ENCODE data around the gene FRMD3.

Gene FRMD3

GRCh38 chr9:83538172-83538889 is at the start of gene FRMD3:
FRMD3 (minus strand) TSS chr9:83538401; CDS start chr9:83538231, 170 bp downstream.
- in situ Hi-C loops (cut with MboI; ENCODE audit: low sequenced_read_pairs, unreplicated experiment) = no loop called here
- TF ChIP-seq CTCF (IDR thresholded peaks at IDR 0.05; ENCODE audit: borderline replicate concordance, control extremely low read depth, extremely low read depth, insufficient read depth, missing control alignments) = peak; percentile 5
- DNase-seq (ENCODE audit: low spot score) = peak; percentile 47

DNA sequence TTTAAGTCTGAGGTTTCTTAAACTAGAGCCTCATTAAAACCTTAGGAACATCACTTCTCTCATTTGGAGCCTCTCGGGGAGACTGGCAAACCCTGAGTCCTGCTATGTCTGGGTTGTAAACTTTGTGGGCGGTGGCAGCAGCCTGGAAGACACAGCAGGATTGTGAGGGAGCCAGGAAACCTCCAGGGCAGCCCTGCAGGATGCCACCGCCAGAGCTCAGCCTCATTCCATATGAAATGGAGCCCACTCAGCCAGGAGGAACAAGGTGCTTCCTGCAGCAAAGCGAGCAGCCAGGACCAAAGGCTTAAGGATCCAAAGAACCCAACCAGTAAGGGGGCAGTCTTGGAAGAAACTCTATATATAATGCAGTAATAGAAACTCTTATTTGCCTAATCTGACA is 46.8 kb upstream of the FRMD3 start:
- in situ Hi-C loops (cut with MboI; ENCODE audit: low sequenced_read_pairs, unreplicated experiment) = no loop called here
- DNase-seq (ENCODE audit: low spot score) = no peak
- TF ChIP-seq CTCF (IDR thresholded peaks at IDR 0.05; ENCODE audit: borderline replicate concordance, control extremely low read depth, extremely low read depth, insufficient read depth, missing control alignments) = no peak

DNA sequence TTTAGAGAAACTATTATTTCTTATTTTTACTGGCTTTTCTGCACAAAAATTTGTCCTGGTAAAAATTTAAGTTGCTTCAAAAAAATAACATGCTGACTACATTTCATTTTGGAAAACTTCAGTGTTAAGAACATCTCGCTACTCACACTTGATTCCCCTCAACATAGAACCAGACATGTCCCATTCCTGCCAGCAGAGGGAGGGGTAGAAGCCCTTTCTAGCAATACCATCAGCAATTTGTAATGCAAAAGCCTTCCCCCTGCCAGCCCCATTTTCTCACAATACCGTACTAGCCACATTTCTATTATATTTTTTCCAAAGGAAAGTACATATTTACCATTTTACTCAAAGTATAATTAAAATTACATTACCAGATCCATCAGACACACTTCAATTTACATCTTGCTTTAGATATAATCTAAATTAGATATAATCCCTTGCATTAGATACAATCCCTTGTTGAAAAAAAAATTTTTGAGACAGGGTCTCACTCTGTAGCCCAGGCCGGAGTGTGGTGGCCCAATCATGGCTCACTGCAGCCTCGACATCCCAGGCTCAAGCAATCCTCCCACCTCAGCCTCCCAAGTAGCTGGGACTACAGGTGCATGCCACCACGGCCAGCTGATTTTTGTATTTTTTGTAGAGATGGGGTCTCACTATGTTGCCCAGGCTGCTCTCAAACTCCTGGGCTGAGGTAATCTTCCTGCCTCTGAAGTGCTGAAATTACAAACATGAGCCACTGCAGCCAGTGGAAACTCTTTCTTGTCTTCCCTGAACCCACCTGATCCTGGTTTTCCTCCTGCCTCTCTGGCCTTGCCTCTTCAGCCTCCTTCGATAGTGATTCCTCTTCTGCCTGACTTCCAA is 45.2 kb upstream of the FRMD3 start:
- peak; percentile 44 for DNase-seq (ENCODE audit: low spot score)
- in situ Hi-C loops (cut with MboI; ENCODE audit: low sequenced_read_pairs, unreplicated experiment) = no loop called here
- peak; percentile 37 for TF ChIP-seq CTCF (IDR thresholded peaks at IDR 0.05; ENCODE audit: borderline replicate concordance, control extremely low read depth, extremely low read depth, insufficient read depth, missing control alignments)

DNA sequence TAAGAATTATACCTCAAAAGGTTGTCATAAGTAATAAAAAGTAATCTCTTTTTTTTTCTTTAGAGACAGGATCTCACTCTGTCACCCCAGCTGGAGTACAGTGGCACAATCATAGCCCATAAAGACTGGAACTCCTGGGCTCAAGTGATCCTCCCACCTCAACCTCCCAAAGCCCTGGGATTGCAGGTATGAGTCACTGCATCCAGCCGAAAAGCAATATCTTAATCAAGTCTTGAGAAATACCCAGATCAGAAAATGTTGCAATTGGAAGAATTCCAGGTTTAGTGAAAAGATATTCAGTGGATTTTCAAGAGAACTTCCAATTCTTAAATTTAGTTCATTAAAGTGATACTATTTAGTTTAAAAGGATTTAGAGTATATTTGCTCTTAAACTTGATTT is 43.8 kb upstream of the FRMD3 start:
- TF ChIP-seq CTCF (IDR thresholded peaks at IDR 0.05; ENCODE audit: borderline replicate concordance, control extremely low read depth, extremely low read depth, insufficient read depth, missing control alignments) = no peak
- DNase-seq (ENCODE audit: low spot score) = no peak
- in situ Hi-C loops (cut with MboI; ENCODE audit: low sequenced_read_pairs, unreplicated experiment) = no loop called here

- in situ Hi-C loops (cut with MboI; ENCODE audit: low sequenced_read_pairs, unreplicated experiment) = no loop called here
- no peak for TF ChIP-seq CTCF (IDR thresholded peaks at IDR 0.05; ENCODE audit: borderline replicate concordance, control extremely low read depth, extremely low read depth, insufficient read depth, missing control alignments)
- DNase-seq (ENCODE audit: low spot score) = no peak
These were observed 36.3 kb upstream of the FRMD3 start for GRCh38 chr9:83574482-83574881.

DNA sequence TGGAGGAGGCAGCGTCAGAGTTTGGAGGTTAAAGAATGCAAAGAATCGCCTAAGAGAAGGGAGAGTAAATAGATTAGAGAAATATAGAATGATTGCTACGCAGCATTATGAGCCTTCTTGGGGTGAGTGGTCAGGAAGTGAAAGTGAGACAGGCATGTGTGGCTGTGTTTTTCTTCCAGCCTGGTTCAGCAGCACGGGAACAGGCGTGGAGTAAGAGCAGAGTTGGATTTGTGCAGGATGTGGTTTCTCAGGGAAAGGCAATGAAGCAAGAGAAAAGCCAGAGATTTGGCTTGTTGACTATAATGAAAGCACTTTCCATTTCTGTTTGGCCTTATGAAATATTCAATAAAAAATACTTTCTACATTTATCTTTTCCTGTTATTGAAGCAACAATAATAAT is 34.3 kb upstream of the FRMD3 start:
- TF ChIP-seq CTCF (IDR thresholded peaks at IDR 0.05; ENCODE audit: borderline replicate concordance, control extremely low read depth, extremely low read depth, insufficient read depth, missing control alignments) = no peak
- no peak for DNase-seq (ENCODE audit: low spot score)
- in situ Hi-C loops (cut with MboI; ENCODE audit: low sequenced_read_pairs, unreplicated experiment) = no loop called here
